PC-3 (cell line): ENCODE results near the gene NSFL1C.

Experiments used
- EZH2phosphoT487 ChIP-seq: fragments of 300-600 bp; sonication (generic); IDR thresholded peaks from 2 replicates; pipeline ENCODE4 v1.6.1; 2018; ENCODE audit warnings: mild to moderate bottlenecking, antibody characterized with exemption, low read length, borderline replicate concordance
- TF ChIP-seq, protein P1 (sequence below): fragments of 300-600 bp; sonication (generic); conservative IDR thresholded peaks from 2 replicates; pipeline ENCODE4 v1.5.1; 2017; ENCODE audit warnings: antibody characterized with exemption, low read depth, mild to moderate bottlenecking, low read length

DNA sequence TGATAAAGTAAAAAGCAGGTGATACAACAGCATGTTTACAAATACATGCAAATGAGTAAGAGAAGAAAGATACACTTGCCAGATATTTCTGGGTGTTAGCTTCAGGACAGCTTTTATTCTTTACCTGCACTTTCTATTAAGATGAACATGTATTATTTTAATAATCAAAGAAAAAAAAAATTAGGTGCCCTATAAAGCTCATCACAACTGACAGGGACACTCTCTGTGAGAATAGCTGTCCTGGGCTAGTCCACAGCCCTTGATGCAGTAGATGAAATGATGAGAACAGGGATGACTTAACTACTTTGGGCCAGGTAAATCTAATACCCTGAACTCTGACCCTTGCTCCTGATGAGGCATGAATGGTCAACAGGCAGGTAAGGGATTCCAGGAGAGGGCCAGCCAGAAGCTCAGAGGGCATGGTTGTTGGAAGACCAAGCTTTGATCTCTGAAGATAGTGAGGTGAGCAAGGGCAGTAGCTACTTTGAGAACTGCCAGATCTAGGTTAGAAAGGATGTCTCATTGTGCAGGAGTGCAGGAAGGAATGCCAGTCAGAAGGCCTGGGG, 15.6 kb downstream of the NSFL1C start:
- TF ChIP-seq, protein P1, sequence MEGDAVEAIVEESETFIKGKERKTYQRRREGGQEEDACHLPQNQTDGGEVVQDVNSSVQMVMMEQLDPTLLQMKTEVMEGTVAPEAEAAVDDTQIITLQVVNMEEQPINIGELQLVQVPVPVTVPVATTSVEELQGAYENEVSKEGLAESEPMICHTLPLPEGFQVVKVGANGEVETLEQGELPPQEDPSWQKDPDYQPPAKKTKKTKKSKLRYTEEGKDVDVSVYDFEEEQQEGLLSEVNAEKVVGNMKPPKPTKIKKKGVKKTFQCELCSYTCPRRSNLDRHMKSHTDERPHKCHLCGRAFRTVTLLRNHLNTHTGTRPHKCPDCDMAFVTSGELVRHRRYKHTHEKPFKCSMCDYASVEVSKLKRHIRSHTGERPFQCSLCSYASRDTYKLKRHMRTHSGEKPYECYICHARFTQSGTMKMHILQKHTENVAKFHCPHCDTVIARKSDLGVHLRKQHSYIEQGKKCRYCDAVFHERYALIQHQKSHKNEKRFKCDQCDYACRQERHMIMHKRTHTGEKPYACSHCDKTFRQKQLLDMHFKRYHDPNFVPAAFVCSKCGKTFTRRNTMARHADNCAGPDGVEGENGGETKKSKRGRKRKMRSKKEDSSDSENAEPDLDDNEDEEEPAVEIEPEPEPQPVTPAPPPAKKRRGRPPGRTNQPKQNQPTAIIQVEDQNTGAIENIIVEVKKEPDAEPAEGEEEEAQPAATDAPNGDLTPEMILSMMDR: no peak
- TF ChIP-seq EZH2phosphoT487: no peak
